HG03575 (cell line): Measurements from ENCODE around the gene UNC93A.
"Not testable (repeated sequence)": the region's sequence is repeated elsewhere in the genome, so short reads cannot be mapped to it uniquely, and the experiment has no call there.

Experiments used
- ATAC-seq: cut with Tn5 transposase; IDR thresholded peaks from one replicate; pipeline ENCODE4 v1.9.1; 2021; ENCODE audit not compliant: unreplicated experiment, insufficient number of reproducible peaks, low FRiP score; ENCODE audit errors: extremely low read depth

UNC93A gene

GRCh38 chr6:167290786-167291622 is at the start of gene UNC93A:
UNC93A (plus strand) TSS chr6:167291315; CDS start chr6:167291490, 175 bp downstream.
- no peak for ATAC-seq

- ATAC-seq, result not testable (repeated sequence)
Measured at GRCh38 chr6:167241321-167242134, 49.6 kb upstream of the UNC93A start.

DNA sequence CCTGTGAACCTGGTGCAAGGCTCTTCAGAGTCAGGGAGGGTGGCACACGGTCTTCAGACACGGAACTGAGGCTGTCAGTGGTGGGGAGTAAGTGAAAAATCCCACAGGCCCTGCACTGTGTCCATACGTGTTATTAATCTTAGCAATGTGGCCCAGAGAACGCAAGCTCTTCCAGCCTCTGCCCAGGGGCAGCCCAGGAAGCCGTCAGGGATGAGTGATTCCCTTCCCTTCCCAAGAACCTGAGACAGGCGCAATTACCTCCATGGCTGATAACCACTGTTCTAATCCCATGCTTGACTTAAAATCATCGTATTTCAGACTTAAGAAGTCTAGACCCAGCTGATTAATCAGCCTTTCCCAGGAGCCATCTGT is 49.0 kb upstream of the UNC93A start:
- ATAC-seq, result not testable (repeated sequence)

- ATAC-seq, result not testable (repeated sequence)
Measured at GRCh38 chr6:167242511-167243051, 48.5 kb upstream of the UNC93A start.

DNA sequence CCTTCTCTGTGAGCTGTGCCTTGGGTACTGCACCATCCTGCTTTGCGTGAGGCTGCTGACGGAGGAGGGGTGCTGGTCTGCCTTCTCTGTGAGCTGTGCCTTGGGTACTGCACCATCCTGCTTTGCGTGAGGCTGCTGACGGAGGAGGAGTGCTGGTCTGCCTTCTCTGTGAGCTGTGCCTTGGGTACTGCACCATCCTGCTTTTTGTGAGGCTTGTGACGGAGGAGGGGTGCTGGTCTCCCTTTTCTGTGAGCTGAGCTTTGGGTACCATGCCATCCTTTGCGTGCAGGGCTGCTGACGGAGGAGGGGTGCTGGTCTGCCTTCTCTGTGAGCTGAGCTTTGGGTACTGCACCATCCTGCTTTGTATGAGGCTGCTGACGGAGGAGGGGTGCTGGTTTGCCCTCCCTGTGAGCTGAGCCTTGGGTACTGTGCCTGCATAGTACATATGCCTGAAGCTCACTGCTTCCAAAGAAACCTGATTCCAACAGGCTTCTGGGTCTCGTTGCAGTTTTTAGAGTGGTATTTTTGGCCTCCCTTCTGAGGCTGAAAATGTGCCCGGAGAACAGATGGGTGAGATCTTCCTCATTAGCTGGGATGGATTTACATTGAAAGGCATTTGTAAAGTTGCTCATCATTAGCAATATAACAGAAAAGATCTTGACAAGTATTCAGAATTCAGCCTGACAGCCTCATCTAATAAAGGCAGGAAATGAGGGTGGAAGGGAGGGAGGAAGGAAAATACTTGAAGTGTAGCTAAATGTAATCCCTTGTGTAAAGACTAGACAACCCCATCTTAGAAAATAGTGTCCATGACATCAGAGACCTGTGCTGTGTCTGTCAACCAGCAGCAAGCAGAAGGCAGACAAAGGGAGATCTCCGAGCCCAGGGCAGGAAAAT is 46.8 kb upstream of the UNC93A start:
- no peak for ATAC-seq

DNA sequence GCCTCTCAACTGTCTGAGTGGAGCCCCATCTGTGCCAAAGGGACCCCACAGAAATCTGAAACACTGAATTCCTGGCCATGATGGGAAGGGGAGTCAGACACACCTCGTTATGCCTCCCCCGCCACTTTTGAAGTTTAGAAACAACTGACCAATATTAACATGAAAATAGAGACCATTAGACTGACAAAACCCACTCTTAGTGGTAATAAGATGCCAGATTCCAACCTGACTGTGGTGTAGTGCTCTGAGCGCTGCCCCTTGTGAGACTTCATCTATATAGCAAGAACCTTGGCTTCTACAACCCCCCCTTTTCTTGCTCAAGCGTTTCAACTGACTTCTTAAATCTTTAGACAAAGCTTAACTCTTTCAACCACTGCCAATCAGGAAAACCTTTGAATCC is 46.1 kb upstream of the UNC93A start:
- no peak for ATAC-seq

GRCh38 chr6:167245591-167245990 is 45.5 kb upstream of the UNC93A start:
- no peak for ATAC-seq

GRCh38 chr6:167247814-167248595 is 43.1 kb upstream of the UNC93A start:
- no peak for ATAC-seq

- not testable (repeated sequence) for ATAC-seq
Measured at GRCh38 chr6:167248878-167249455, 42.1 kb upstream of the UNC93A start.

GRCh38 chr6:167252271-167252670 is 38.8 kb upstream of the UNC93A start:
- ATAC-seq, result no peak

DNA sequence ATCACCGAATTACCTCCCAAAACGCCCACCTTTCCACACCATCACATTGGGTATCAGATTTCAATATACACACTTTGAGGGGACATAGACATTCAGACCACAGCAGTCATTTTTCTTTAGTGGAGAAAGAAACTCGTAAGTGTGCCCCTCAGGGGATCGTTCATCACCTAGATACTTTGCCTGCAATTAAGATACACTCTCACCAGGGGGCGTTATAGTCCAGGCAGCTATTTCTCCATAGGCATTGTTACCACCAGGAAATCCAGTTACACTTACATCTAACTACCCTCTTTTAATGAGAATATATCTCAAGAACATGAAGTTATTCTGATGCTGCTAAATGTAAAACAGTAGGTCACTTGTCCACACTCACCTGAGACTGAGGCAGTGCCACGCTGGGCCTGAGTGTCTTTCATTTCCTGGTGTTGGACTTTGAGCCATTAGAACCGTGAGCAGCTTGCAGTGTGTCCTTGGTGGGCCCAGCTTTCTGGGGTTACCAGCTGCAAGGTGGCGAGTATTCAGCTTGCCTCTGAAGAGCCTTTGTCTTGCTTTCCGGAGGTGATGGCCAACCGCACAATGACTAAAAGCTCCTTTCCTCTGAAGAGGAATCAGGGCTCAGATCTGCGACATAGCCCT is 35.1 kb upstream of the UNC93A start:
- ATAC-seq, result no peak

- ATAC-seq, result no peak
Measured at GRCh38 chr6:167258646-167259045, 32.5 kb upstream of the UNC93A start.

DNA sequence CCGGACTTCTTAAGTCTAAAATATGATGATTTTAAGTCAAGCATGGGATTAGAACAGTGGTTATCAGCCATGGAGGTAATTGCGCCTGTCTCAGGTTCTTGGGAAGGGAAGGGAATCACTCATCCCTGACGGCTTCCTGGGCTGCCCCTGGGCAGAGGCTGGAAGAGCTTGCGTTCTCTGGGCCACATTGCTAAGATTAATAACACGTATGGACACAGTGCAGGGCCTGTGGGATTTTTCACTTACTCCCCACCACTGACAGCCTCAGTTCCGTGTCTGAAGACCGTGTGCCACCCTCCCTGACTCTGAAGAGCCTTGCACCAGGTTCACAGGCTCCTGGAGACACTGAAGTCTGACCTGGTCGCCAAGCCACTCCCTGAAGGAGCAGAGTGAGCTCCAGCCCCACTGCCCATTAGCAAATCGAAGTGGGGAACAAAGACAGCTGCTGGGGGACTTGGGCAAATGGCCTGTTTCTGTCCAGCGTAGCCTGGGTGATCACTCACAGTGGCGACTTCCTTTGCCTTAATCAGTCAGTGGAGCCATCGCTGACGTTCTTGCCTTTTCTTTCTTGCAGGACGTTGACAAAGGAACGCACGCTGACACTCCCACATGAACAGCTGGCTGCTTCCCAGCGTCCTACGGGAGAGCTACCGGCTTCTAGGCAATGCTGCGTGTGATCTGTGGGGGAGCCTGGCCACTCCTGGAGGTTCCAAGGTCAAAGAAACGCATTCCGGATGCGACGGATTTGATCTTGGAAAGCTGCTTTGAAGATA is 24.9 kb upstream of the UNC93A start:
- not testable (repeated sequence) for ATAC-seq

GRCh38 chr6:167266830-167267555 is 24.1 kb upstream of the UNC93A start:
- no peak for ATAC-seq

GRCh38 chr6:167267556-167267898 is 23.6 kb upstream of the UNC93A start:
- ATAC-seq, result not testable (repeated sequence)

DNA sequence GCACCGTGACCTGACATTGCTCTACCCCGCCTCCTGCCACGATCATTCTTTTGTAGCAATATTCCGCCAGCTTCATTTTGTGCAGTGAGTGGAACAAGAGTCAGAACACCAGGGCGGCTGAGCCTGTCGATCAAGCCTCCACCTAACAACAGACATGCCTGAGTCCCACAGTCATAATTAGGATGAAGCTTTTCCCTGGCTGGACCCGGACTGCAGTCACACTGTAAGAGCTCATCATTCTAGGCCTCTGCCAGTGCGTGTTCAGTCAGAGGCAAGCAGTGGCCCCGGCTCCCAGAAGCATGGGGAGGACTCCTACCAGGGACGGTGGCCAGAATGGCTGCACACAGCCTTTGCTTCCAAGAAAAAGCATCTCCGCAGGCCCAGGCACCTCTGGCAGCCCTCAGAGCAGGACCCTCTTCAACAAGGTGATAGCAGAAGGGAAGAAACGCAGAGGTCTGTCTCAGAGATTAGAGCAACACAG is 23.2 kb upstream of the UNC93A start:
- no peak for ATAC-seq
